ENCODE data around the gene NHLRC4. TPM values are rescaled to one million over a fixed set of nuclear protein-coding genes. Genes with fewer than 3 reads are reported as not detected.

NHLRC4 gene
- total and polyA plus RNA-seq, 2 of the 13 experiments (the other 11 are each of a cell fraction or from before 2014, with no cell fraction given): 0.40 to 0.59 TPM

GRCh38 chr16:527015-527903 is 39.5 kb upstream of the NHLRC4 start, which contains the start of gene CAPN15 (continued):
- TF ChIP-seq THAP9 (CRISPR knock-in tag; IDR thresholded peaks at IDR 0.05; ENCODE audit: borderline replicate concordance): no peak
- no peak for TF ChIP-seq DDIT3 (CRISPR knock-in tag; IDR thresholded peaks at IDR 0.05)
- peak; percentile 61; the same call in 1 of the 2 replicates for TF ChIP-seq FOXK1 (CRISPR knock-in tag; IDR thresholded peaks at IDR 0.05; ENCODE audit: borderline replicate concordance, low read depth)
- TF ChIP-seq ONECUT2 (CRISPR knock-in tag; IDR thresholded peaks at IDR 0.05): no peak
- TF ChIP-seq MAFF (IDR thresholded peaks at IDR 0.05; ENCODE audit: low read depth, low read length): no peak
- TF ChIP-seq ZNF335 (CRISPR knock-in tag; IDR thresholded peaks at IDR 0.05): no peak
- TF ChIP-seq ZNF543 (CRISPR knock-in tag; IDR thresholded peaks at IDR 0.05): 0 out of 2 replicates have a peak, but pooled peaks have one; percentile 18
- TF ChIP-seq ZNF24 (IDR thresholded peaks at IDR 0.05): no peak
- no peak for TF ChIP-seq ZNF879 (CRISPR knock-in tag; IDR thresholded peaks at IDR 0.05)
- no peak for TF ChIP-seq ZNF383 (CRISPR knock-in tag; IDR thresholded peaks at IDR 0.05; ENCODE audit: borderline replicate concordance)
- TF ChIP-seq GFI1 (CRISPR knock-in tag; IDR thresholded peaks at IDR 0.05; ENCODE audit: borderline replicate concordance): peak; percentile 16; the same call in 1 of the 2 replicates
- TF ChIP-seq ZNF83 (CRISPR knock-in tag; IDR thresholded peaks at IDR 0.05; ENCODE audit: borderline replicate concordance): no peak
- peak; percentile 98 for TF ChIP-seq THAP11 (CRISPR knock-in tag; IDR thresholded peaks at IDR 0.05)
- TF ChIP-seq, protein P1, sequence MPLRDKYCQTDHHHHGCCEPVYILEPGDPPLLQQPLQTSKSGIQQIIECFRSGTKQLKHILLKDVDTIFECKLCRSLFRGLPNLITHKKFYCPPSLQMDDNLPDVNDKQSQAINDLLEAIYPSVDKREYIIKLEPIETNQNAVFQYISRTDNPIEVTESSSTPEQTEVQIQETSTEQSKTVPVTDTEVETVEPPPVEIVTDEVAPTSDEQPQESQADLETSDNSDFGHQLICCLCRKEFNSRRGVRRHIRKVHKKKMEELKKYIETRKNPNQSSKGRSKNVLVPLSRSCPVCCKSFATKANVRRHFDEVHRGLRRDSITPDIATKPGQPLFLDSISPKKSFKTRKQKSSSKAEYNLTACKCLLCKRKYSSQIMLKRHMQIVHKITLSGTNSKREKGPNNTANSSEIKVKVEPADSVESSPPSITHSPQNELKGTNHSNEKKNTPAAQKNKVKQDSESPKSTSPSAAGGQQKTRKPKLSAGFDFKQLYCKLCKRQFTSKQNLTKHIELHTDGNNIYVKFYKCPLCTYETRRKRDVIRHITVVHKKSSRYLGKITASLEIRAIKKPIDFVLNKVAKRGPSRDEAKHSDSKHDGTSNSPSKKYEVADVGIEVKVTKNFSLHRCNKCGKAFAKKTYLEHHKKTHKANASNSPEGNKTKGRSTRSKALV (CRISPR knock-in tag; IDR thresholded peaks at IDR 0.05): peak; percentile 65; the same call in 1 of the 2 replicates
- peak; percentile 82; the same call in 1 of the 2 replicates for TF ChIP-seq KAT7 (CRISPR knock-in tag; IDR thresholded peaks at IDR 0.05; ENCODE audit: borderline replicate concordance)
- TF ChIP-seq PTBP1 (IDR thresholded peaks at IDR 0.05; ENCODE audit: low read depth, low read length, poor library complexity, severe bottlenecking): no peak
- no peak for TF ChIP-seq ZNF382 (CRISPR knock-in tag; IDR thresholded peaks at IDR 0.05; ENCODE audit: borderline replicate concordance)
- no peak for TF ChIP-seq ZSCAN30 (CRISPR knock-in tag; IDR thresholded peaks at IDR 0.05)
- no peak for TF ChIP-seq STAT6 (CRISPR knock-in tag; IDR thresholded peaks at IDR 0.05; ENCODE audit: borderline replicate concordance)
- peak; percentile 82; the same call in 1 of the 2 replicates for TF ChIP-seq EED (CRISPR knock-in tag; IDR thresholded peaks at IDR 0.05)
